ENCODE data around the gene TALDO1. TPM values are rescaled to one million over a fixed set of nuclear protein-coding genes. Genes with fewer than 3 reads are reported as not detected.

The TALDO1 gene
- total RNA-seq, 1 experiment from 2014 or later = 319 TPM

DNA sequence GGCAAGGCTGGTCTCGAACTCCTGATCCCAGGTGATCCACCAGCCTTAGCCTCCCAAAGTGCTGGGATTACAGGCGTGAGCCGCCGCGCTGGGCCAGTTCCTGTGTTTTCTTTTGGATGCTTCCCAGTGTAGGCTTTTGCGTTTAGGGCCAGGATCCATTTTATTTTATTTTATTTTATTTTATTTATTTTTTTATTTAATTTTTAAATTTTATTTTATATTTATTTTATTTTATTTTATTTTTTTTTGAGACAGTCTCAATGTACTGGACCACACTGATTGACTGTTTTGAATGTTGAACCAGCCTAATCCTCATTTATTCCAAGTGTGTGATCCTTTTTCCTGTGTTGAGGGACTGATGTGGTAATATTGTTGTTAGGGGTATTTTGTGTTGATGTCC is 32.8 kb upstream of the TALDO1 start:
- DNase-seq (ENCODE audit: low read depth) = no peak

DNA sequence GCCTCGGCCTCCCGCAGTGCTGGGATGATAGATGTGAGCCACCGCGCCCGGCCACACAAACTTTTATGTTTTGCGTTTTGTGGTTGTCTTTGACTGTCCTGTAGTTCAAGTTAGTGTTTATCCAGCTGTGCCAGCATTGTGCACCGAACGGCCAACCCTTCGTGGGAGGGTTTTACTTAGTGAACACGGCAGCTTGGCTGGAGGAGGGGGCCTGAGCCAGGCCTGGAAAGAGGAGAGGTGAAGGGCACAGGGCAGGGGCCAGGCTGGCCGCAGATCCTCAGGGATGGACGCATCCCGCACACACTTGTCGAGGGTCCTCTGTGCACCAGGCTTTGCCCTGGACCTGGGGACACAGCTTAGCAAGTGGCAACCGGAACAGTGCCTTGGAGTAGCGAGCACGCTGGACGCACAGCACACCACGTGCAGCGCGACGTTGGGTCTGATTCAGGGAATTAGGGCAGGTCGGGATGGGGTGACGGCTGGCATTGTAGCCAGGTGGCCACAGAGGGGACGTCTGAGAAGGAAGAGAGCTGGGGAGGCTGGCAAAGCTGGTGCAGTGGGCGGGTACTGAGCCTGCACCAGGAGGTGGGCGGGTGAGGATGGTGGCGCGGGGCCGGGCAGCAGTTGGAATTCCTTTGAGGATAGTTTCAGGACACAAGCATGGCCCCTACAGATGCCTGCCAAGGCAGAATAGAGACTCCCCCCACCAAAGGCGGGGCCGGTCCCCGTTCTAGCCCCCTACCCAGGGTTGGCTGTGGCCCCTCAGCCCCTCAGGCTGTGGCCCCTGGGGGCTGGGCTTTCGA is 27.8 kb upstream of the TALDO1 start:
- DNase-seq (ENCODE audit: low read depth) = no peak

DNA sequence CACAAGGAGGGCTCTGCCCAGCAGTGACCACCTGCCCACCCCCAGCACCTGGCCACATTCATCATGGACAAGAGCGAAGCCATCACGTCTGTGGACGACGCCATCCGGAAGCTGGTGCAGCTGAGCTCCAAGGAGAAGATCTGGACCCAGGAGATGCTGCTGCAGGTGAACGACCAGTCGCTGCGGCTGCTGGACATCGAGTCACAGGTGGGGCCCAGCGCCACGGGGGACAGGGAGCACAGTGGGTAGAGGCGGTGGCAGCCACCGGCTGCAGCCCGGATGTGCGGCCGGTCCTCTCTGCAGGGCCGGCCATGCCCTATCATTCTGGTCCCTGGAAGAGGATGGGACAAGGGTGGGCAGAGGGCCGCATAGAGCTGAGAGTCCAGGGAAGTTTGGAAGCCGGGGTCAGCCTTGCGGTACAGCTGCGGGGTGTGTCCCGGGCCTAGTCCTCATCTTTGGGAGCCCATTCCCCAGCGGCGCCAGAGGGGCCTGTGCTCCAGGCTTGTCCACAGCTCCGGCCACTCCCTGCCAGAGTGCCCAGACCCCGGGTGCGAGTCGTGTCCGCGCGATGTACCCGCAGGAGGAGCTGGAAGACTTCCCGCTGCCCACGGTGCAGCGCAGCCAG is 27.1 kb upstream of the TALDO1 start:
- no peak for DNase-seq (ENCODE audit: low read depth)

DNA sequence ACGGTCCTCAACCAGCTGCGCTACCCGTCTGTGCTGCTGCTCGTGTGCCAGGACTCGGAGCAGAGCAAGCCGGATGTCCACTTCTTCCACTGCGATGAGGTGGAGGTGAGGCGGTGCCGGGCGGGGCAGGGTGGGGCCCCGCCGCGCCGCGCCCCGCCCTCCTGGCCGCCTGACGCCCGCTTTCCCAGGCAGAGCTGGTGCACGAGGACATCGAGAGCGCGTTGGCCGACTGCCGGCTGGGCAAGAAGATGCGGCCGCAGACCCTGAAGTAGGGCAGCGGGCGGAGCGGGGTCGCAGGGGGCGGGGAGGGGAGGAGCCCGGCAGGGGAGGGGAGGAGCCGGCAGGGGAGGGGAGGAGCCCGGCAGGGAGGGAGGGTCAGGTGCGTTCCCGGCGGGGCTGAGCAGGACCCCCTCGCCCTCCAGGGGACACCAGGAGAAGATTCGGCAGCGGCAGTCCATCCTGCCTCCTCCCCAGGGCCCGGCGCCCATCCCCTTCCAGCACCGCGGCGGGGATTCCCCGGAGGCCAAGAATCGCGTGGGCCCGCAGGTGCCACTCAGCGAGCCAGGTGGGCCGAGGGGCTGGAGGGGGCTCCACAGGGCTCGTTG is 26.5 kb upstream of the TALDO1 start:
- DNase-seq (ENCODE audit: low read depth) = peak; percentile 52

DNA sequence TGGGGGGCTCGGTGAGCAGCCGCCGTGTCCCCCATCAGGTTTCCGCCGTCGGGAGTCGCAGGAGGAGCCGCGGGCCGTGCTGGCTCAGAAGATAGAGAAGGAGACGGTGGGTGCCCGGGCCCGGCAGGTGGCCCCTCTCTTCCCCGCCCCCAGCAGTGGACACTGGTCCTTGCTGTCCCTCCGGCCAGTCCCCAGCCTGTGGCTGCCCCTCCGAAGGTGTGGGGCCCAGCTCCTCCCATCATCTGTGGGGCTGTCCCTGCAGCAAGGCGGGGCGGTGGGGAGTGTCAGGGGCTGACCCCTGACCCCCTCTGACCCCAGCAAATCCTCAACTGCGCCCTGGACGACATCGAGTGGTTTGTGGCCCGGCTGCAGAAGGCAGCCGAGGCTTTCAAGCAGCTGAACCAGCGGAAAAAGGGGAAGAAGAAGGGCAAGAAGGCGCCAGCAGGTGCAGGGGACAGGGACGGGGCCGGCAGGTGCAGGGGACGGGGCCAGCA is 26.0 kb upstream of the TALDO1 start:
- no peak for DNase-seq (ENCODE audit: low read depth)

DNA sequence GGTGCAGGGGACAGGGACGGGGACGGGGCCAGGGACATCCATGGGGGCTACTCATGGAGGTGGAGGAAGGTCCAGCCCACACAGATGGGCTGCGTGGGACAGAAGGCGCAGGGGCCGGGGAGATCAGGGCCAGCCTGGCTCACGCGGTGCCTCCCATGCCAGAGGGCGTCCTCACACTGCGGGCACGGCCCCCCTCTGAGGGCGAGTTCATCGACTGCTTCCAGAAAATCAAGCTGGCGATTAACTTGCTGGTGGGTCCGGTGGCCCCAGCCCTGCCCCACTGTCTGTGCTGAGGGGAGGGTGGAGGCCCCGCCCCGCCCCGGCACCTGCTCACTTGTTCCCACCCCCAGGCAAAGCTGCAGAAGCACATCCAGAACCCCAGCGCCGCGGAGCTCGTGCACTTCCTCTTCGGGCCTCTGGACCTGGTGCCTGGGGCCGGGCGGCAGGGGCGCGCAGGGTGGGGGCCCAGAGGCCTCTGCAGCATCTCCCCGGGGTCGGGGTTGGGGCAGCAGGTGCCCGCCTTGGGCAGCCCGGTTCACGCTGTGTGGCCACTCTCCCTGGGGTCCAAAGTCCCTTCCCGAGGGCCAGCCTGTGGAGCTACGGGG is 25.4 kb upstream of the TALDO1 start:
- no peak for DNase-seq (ENCODE audit: low read depth)

DNA sequence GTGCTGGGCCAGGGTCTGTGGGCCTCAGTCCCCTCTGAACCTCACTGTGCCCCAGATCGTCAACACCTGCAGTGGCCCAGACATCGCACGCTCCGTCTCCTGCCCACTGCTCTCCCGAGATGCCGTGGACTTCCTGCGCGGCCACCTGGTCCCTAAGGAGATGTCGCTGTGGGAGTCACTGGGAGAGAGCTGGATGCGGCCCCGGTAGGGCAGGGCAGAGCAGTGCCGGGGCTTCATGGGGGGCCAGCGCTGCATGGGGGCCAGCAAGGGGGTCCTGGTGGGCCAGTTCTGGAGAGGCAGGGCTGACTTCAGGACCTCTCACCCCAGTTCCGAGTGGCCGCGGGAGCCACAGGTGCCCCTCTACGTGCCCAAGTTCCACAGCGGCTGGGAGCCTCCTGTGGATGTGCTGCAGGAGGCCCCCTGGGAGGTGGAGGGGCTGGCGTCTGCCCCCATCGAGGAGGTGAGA is 24.9 kb upstream of the TALDO1 start:
- no peak for DNase-seq (ENCODE audit: low read depth)

DNA sequence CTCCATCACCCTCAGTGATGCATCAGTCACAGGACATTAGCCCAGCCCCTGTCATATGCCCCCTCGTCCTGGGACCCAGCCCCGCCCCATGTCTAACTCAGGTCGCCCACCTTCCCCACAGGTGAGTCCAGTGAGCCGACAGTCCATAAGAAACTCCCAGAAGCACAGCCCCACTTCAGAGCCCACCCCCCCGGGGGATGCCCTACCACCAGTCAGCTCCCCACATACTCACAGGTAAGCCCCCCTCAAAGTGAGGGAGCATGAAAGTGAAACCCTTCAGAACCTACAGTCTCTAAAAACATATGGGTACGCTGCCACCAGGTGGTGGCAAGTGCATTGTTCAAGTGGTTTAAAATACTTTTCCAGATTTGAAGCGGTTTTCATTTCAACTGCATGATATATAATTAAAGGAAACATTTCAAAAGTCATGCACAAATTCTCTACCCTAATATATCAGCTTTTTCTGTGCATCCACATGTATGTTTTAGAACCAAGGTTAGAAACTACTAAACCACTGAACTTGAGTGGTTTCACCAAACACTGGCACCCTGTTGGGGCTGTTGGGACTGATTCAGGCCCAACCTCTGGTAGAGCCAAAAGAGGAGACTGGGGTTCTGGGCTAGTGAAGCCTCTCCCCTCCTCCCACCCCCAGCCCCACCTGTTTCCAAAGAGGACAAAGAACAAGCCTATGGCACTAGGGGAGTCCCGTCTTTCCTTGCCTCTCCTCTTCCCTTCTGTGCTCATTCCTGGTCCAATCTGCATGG is 24.0 kb upstream of the TALDO1 start:
- peak; percentile 65 for DNase-seq (ENCODE audit: low read depth)

DNA sequence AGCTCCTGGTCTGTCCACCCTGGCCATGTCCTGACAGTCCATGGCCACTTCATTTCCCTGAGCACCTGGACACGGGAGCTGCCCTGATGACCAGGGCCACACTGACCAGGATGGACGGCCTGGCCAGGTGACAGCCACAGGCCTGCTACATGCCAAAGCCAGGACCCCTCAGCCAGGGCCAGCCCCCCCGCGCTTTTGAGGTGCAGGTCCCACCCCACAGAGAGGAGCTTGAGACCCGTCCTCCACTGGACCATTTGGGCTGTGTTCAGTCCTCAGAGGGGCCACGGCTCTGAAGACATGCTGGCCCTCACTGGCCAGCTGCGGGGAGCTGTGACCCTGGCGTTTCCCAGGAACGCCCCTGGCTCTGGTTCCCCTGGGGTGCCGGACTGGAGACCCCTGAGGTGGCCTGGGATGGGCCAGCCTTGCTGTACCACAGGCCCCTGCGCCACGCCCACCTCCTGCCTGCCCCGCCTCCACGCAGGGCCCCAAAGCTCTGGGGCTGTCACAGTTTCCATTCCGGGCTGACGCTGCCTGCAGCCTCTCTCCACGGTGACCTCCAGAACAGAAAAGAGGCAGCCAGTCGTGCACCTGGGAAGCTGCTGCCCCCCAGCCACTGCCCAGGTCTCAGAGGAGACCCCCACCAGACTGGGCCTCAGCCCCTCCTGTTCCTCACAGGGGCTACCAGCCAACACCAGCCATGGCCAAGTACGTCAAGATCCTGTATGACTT is 23.1 kb upstream of the TALDO1 start:
- DNase-seq (ENCODE audit: low read depth) = no peak

DNA sequence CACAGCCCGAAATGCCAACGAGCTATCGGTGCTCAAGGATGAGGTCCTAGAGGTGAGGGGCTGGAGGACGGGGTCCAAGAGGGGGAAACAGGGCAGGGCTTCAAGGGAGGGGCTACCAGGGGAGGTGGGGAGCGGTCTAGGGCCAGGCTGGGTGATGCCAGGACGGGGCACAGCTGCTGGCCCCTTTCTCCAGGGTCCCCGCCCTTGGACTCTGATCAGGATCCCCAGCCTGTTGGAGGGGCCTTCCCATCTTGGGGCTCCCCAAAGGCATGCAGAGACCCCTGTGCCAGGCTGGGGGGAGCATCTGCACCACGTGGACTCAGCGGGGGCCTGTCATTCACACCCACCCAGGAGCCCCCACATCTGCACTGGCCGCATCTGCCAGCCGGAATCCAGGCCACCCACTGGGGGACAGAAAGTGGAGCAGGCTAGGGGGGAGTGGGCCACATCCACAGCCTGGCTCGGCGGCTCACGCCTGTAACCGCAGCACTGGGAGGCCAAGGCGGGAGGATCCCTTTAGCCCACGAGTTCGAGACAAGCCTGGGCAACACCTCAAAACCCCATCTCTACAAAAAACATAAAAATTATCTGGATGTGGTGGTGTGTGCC is 22.4 kb upstream of the TALDO1 start:
- DNase-seq (ENCODE audit: low read depth) = no peak

DNA sequence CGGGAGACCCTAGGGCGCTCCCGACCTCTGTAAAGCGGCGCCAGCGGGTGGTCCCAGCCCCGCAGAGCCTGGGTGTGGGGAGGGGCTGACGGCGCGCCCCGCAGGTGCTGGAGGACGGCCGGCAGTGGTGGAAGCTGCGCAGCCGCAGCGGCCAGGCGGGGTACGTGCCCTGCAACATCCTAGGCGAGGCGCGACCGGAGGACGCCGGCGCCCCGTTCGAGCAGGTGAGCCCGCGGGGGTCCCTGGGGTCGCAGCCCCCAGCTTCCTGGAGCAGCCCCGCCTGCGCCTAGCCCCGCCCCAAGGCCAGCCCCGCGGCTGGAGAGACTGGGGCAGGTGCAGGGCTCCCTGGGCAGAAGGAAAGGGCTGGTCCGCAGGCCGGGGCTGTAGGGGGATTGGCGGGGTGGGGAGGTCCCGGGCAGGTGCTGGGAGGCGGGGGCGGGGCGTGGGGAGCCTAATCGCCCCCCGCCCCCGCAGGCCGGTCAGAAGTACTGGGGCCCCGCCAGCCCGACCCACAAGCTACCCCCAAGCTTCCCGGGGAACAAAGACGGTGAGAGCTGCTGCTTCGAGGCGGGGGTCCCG is 21.6 kb upstream of the TALDO1 start:
- no peak for DNase-seq (ENCODE audit: low read depth)

DNA sequence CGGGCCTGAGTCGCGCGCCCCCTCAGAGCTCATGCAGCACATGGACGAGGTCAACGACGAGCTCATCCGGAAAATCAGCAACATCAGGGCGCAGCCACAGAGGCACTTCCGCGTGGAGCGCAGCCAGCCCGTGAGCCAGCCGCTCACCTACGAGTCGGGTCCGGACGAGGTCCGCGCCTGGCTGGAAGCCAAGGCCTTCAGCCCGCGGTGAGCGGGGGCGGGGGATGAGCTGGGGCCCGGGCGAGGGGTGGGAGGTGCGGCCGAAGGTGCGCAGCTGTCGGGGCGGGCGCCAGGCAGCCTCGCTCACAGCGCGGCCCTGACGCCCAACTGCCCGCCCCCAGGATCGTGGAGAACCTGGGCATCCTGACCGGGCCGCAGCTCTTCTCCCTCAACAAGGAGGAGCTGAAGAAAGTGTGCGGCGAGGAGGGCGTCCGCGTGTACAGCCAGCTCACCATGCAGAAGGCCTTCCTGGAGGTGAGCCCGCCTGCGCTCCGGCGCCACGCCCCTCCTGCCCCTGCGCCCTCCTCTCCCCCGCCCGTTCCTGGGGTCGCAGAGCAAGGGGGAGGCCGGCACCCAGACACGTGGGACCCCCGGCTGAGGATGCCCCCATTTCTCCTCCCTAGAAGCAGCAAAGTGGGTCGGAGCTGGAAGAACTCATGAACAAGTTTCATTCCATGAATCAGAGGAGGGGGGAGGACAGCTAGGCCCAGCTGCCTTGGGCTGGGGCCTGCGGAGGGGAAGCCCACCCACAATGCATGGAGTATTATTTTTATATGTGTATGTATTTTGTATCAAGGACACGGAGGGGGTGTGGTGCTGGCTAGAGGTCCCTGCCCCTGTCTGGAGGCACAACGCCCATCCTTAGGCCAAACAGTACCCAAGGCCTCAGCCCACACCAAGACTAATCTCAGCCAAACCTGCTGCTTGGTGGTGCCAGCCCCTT is 20.7 kb upstream of the TALDO1 start:
- no peak for DNase-seq (ENCODE audit: low read depth)

DNA sequence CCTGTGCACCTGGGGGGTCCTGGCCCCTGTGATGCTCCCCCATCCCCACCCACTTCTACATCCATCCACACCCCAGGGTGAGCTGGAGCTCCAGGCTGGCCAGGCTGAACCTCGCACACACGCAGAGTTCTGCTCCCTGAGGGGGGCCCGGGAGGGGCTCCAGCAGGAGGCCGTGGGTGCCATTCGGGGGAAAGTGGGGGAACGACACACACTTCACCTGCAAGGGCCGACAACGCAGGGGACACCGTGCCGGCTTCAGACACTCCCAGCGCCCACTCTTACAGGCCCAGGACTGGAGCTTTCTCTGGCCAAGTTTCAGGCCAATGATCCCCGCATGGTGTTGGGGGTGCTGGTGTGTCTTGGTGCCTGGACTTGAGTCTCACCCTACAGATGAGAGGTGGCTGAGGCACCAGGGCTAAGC is 20.0 kb upstream of the TALDO1 start:
- peak; percentile 23 for DNase-seq (ENCODE audit: low read depth)

DNA sequence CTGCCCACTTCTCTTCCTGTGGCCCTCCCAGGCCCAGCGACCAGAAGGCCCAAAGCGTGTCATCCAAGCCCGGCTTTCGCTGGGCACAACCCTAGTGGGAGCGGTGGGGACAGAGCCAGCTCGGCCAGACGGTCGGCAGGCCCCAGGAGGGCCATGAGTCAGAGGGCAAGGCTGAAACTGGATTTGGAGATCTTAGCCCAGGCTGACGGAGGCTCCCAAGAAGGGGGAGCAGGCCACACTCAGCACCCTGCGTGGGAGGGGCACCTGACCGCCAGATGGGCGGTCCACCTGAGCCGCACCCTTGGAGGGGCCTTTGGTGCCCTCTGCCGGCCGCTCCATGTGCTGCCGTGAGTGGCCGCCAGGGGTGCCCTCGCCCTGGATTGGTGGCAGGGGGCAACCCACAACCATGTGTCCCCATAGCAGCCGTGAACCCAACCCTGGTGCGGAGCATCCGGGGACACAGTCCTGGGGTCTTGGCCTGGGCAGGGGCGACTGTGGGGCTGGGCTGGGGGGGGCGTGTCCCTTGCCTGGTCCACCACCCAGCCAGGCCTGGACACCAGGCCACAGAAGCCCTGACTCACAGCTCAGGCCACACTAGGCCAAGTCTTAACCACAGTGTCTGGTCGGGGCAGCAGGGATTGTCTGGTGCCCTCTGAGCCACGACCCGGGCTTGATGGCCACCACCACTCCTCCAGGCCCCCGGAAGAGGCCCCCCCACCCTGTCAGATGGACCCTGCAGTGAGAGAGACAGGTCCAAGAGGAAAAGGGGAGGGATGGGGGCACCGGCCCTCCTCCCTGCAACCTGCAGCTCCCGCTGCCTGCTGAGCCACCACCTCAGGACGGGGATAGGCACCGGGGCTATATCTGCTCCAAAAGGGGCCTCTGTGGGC is 19.2 kb upstream of the TALDO1 start:
- DNase-seq (ENCODE audit: low read depth) = peak; percentile 94

DNA sequence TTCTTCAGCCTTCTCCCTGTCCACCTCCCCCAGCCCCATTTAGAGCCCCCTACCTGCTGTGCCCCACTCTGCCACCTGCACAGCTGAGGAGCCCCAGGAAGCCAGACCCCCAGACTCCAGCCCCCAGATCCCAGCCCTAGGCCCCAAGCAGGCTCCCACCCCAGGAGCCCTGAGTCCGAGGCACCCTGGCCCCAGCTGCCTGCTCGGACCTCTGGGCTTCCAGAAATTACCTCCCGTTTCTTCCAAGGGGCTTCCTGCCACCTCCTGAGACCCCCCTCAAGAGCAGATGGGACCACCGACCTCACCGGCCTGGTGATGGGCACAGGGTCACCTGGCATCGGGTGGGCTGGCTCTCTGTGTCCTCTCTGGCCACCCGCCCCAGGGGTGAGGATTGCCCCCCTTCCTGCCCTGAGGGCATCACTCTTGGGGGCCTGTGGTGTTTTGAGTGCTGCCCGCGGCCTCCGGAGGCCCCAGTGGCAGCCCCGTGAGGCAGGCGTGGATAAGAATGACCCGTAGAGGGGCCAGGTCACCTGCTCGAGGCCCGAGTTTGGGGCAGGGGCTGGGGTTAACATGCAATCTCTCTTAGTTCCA is 18.3 kb upstream of the TALDO1 start:
- DNase-seq (ENCODE audit: low read depth) = no peak

DNA sequence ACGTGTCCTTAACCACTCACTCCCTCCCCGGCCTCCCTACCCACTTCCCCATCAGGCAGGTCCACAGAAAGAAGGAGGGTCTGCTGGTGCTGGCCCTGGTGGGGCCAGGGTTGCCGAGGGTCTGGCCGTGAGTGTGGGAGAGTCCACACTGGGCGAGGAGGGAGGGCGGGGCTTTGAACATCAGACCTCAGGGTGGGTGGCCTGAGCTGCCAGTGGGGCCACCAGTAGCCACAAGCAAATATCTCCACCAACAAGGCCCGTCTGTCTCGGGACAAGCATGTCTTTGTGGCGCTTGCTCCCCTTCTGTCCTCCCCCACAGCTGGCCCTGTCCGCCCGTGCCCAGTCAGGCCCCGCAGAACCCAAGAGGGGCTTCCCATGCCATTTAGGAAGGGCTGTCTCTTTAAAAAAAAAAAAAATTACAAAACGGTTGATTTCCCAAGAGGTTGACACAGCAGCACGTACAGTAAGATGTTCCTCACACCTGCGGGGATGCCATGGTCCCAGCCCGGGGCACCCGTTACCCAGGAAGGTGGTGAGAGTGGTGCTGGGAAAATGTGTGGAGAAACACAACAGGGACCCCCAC is 17.7 kb upstream of the TALDO1 start:
- no peak for DNase-seq (ENCODE audit: low read depth)

DNA sequence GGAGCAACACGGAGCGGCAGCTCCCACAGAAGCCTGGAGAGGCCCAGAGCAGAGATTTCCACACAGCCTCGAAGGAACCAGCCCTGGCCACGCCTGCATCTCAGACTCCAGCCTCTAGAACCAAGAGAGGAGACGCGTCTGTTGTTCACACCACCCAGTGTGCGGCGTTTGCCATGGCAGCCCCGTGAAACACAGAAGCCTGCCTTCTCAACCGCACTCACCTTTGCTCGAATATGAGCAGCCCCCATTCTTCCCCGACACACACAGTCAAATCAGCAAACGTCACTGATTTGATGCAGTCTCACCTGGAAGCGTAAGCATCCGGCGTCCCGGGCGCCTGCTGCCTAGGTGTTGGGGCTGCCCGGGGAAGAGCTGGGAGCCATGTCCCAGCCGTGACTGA is 14.2 kb upstream of the TALDO1 start:
- no peak for DNase-seq (ENCODE audit: low read depth)

Data from Daoy (cell line).